HG03342 (cell line): ENCODE data around the gene OR8B8.
A peak's percentile ranks its signal among the peaks of the same experiment; 100 is the strongest.
"Not testable (repeated sequence)": the region's sequence is repeated elsewhere in the genome, so short reads cannot be mapped to it uniquely, and the experiment has no call there.

Source experiments
- ATAC-seq: cut with Tn5 transposase; IDR thresholded peaks from one replicate; pipeline ENCODE4 v1.9.1; 2021; ENCODE audit warnings: mild to moderate bottlenecking, moderate library complexity; ENCODE audit not compliant: unreplicated experiment

Gene OR8B8

DNA sequence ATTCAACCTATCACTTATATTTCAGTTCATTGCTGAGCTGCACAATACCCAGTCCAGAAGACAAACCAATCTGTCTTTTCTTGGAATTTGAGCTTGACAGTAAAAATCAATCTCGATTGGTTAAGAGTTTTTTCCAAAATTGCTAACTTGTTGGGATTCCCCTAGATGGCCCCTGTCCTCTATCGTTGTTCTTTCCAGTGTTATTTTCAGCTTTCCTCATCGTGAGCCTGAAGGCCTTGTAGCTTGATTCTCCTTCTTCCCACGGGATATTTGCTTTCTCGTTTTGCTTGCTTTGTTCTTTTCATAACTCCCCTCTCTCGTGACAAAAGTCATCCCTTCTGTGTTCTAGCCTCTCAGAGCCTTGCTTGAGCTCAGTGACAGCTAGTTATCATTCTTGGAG, 3.1 kb downstream of the OR8B8 start:
- no peak for ATAC-seq

DNA sequence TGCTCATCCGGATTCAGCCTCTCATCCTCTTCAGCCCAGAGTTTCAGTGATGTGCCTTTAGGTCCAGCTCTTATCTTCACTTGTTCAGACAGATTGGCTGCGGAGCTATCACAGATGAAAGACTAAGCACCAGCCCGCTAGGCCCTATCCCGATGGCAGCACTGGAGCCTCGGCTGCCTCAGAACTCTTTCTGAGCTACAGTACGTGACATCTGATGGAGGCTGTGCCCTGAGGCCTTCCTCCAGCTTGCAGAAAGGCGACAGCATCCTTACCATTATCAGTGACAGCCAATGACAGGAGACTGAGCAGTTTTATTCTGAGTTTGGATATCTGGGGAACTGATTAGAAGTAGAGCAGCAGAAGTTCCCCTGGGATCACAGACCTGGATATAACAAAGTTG, 4.0 kb downstream of the OR8B8 start:
- ATAC-seq, result no peak

DNA sequence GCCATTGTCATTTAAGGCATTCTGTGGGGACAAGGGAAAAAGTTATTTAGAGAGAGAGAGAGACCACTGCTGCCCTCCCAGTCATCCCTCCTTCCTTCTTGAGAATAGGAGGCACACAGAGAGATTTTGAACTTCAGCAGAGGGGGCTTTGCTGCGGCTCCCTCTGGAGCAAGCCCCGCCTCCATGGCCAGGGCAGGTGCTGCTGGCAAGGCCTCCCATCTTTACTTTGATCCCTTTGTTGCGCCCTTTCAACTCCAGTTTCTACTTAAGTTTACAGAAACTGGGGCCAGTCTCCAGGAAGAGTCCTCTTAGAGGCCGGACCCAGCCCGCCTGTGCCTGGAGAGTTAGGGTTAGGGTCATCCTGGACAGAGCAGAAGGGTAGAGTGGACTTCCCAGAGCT, 4.4 kb downstream of the OR8B8 start:
- no peak for ATAC-seq

DNA sequence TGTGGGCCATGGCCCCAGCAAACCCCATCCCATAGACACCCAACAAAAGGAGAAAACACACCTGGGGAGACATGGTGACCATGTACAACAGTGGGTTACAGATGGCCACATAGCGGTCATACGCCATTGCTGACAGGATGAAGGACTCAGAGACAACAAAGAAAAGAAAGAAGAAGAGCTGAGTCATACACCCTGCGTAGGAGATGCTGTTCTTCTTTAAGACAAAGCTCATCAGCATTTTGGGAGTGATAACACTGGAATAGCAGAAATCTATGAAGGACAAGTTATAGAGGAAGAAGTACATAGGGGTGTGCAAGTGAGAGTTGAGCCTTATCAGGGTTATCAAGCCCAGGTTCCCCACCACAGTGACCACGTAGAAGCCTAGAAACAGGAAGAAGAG, 4.9 kb downstream of the OR8B8 start:
- ATAC-seq, result no peak

DNA sequence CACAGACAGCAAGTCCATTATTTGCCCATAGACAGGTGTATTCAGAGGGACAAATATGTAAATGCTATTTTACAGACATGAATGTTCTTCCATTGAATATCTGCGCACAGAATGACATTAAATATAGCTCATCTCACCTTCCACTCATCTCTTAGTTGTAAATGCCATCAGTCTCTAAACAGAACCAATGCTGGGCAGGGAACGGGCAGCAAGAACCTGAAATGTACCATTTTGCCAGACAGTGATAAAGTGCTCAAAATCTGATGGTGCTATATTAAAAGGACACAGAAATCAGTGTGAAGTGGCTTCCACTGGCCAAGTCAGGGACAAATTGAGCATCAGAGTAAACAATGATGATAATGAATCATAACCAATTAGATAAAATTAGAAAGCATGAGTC, 10.8 kb downstream of the OR8B8 start:
- ATAC-seq, result no peak

DNA sequence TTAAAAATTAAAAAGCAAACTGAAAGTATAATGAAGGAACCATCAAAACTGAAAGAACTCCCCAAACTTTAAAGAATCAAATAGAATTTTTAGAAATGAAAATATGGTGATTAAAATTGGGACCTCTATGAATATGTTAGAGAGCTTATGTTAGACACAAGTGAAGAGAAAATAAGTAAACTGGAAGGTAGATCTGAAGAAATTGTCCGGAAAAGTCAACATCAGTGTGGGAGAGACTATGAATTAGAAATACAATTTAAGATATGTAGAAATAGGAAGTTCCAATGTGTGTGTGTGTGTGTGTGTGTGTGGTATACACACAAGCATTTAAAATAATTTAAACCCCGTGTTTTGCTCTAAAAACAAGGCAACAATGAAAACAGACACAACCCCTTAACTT, 15.9 kb downstream of the OR8B8 start:
- no peak for ATAC-seq

DNA sequence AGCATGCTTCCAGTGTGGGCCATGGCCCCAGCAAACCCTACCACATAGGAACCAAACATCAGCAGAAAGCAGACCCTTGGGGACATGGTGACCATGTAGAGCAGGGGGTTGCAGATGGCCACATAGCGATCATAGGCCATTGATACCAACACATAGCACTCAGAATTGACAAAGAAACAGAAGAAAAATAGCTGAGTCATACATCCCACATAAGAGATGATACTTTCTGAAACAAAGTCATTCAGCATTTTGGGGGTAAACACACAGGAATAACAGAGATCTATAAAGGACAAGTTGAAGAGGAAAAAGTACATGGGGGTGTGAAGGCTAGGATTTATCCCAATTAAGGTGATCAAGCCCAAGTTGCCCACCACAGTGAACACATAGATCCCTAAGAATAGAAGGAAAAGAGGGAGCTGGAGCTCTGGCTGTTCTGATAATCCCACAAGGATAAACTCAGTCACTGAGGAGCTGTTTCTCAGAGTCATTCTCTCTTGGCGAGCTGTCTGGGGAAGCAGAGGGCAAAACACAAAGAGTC, 21.0 kb downstream of the OR8B8 start, which contains the start of gene OR8B4:
Gene OR8B4, minus strand, starts transcription at position 488 of the 538 bp plus-strand sequence. Its CDS starts 0 bp downstream, at position 488.
- ATAC-seq, result no peak

DNA sequence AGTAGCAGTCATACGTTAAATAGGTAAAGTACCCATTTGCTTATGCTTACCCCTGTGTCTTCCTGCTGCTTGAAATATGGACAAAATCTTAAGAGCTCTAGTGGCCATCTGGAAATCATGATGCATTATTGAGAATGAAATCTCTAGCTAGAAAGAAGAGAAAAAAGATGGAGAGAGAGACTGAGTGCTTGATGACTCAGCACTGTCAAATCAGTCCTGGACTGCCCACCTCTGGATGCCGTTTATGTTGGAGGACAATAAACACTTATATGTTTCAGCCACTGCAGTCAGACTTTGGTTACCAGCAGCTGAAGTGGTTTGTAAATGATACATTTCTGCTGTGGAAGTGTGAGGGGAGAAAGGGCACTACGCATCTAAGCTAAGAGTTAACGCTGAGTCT, 24.5 kb downstream of the OR8B8 start:
- no peak for ATAC-seq

DNA sequence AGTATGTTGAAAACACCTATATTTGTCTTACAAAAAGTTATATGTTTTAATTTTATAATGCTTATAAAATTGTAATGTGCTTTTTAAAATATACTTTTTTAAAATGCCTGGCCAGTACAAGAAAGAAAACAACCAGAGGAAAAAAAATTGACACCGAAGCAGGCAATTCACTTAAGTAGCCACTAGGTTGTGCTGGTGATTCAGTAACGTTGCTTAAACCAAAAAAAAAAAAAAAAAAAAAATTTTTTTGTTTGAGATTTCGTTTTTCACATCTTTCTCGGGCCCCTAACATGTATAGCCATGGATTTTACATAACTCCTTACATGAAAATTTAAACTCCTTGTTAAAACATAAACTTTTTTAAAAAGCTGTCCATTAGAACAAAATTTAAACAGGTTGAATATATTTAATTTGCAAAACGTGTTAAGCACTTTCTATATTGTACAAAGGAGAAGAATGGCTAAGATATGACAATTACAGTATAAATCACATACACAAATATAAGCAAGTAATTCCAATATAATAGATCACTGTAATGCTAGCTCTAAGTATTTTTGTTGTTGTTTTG, 30.1 kb downstream of the OR8B8 start:
- ATAC-seq, result peak; percentile 57

DNA sequence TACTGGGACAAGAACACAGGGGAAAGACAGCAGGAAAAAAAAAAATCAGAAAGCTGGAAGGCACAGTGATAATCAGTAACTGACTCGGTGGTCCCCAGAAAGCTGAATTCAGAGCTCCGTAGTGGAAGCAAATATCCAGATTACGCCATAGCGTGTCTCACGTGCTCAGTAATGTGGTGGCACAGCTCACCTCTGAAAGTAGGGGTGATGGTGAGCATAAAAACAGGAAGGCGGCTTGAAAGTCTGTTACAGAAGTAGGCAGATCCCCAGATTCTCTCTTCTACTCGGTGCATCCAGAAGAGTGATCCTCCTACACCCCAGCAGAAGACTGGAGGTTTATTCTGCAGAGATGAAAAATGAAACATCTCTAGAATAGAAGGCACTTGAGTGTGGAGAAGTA, 35.6 kb downstream of the OR8B8 start:
- no peak for ATAC-seq

DNA sequence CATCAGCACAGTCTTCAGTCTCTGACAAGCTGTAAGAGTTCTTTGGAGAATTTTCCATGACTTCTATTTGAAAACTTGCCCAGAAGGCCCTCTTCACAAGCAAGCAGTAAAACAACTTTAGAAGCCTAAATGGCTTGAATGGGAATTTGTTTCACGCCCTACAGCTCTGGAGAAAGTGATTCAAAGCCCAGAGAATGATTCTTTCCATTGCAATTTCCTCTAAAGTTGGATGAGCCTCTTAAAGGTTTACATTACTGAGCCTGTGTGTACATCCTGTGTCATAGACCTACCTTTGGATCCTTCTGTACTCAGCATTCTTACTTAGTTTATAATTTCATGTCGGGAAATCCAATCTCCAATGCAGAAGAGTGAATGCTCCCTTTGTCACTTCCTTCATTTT, 39.9 kb downstream of the OR8B8 start:
- ATAC-seq, result no peak

DNA sequence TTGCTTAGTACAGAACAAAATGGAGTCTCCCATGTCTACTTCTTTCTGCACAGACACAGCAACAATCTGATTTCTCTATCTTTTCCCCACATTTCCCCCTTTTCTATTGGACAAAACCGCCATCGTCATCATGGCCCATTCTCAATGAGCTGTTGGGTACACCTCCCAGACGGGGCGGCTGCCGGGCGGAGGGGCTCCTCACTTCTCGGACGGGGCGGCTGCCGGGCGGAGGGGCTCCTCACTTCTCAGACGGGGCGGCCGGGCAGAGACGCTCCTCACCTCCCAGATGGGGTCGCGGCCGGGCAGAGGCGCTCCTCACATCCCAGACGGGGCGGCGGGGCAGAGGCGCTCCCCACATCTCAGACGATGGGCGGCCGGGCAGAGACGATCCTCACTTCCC, 42.3 kb downstream of the OR8B8 start:
- ATAC-seq, result not testable (repeated sequence)

DNA sequence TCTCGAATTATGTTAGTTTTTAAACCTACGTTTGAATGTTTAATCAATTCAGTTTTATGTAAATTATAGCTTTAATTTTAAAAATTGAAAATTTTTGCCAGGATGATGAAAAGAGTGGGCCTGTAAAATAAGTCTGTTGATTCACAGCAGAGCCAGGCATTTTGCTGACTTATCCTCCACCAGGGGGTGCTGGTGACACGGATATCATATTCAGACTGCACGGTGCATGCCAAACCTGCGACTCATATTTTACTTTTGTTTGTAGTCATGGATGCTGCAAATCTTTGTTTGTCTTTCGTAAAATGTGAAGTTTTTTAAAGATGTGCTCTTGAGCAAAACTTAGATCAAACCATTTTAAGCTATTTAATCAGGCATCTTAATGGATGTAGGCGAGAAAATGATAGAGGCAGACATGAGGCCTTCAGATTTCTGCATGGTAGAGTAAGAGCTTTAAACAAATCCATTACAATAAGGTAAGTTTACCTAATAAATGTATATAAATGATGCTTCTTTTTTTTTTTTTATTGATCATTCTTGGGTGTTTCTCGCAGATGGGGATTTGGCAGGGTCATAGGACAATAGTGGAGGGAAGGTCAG, 43.1 kb downstream of the OR8B8 start:
- peak; percentile 96 for ATAC-seq

DNA sequence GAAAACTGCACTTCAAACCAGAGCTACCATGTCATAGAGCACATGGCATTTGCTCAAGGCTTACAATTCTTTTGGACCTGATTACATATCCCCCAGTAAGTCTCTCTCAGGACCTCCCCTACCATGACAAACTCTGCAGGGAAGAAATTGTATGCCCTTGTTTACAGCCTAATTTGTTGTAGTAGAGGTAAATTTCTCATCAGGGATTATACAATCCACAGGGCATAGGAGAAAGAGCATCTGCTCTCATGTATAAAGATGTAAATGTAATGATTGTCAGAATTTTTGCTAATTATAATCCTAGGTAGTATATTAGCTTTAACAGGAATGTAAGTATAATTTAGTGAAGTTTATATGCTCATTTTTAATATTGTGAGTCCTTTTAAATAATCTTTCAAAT, 46.6 kb downstream of the OR8B8 start, which contains the start of gene OR8B3:
Gene OR8B3, minus strand, starts transcription at position 101 of the 400 bp plus-strand sequence. CDS start 1,673 bp downstream, outside the sequence.
- no peak for ATAC-seq

DNA sequence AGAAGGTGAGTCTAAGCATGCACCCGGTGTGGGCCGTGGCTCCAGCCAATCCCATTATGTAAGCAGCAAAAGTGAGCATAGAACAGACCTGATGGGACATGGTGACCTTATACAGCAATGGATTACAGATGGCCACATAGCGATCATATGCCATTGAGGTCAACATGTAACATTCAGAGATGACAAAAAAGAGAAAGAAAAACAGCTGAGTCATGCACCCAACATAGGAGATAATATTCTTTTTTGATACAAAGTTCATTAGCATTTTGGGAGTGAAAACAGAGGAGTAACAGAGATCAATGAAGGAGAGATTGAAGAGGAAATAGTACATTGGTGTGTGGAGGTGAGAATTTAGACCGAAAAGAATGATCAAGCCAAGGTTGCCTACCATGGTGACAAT, 48.6 kb downstream of the OR8B8 start:
- ATAC-seq, result not testable (repeated sequence)

DNA sequence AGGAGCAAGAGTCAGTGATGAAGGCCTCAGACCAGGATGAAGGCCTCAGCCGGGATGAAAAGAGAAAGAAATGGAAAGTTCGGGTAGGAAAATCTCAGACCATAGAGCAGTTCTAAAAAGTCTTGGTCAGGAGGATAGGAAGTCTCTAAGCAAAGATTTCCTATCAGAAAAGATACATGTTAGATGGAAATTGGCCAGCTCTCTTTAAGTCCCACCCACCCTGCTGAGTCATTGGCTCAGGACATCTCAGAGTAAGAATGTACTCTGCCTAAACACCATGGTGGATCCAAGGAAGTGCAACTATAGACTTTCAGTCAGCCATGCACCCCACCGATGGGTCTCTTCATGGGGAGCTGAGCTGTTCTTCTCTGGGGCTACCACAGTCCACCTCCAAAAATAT, 51.1 kb downstream of the OR8B8 start:
- ATAC-seq, result no peak
